GM06990 (cell line): ENCODE data around the gene EYS.

Experiments used
- DNase-seq: peaks from one replicate; pipeline ENCODE4 v3.0.0-alpha.2; 2011; ENCODE audit not compliant: insufficient read length; ENCODE audit errors: extremely low read depth
- H3K27me3 ChIP-seq: replicated peaks from 2 replicates; pipeline ENCODE4 v1.6.0; 2011; ENCODE audit warnings: low read length; ENCODE audit not compliant: control insufficient read depth, insufficient read depth
- H3K36me3 ChIP-seq: 2 replicates; pipeline ENCODE4 v1.5.1; 2011; ENCODE audit warnings: low read length; ENCODE audit not compliant: control insufficient read depth, insufficient read depth
- H3K4me3 ChIP-seq: replicated peaks from 2 replicates; pipeline ENCODE4 v1.5.1; 2011; ENCODE audit warnings: low read depth, mild to moderate bottlenecking, control low read depth, low read length
- CTCF ChIP-seq: IDR thresholded peaks from 2 replicates; pipeline ENCODE4 v1.5.1; 2011; ENCODE audit warnings: low read length, control low read depth, mild to moderate bottlenecking, inconsistent platforms; ENCODE audit not compliant: insufficient read depth, poor library complexity, severe bottlenecking

Gene EYS

GRCh38 chr6:63671098-63671754 is 2035.8 kb downstream of the EYS start:
- no peak for DNase-seq
- no peak for TF ChIP-seq CTCF
- Histone ChIP-seq H3K36me3 (no peaks in the 10 kb centered on the region; the same call in 1 of the 2 replicates), H3K4me3 (no peak overlapping the region), H3K27me3 (no peaks in the 10 kb centered on the region)
